ENCODE results near the gene STX1B.

GRCh38 chr16:31031276-31031675 is 20.8 kb upstream of the STX1B start:
- TF ChIP-seq, protein P1, sequence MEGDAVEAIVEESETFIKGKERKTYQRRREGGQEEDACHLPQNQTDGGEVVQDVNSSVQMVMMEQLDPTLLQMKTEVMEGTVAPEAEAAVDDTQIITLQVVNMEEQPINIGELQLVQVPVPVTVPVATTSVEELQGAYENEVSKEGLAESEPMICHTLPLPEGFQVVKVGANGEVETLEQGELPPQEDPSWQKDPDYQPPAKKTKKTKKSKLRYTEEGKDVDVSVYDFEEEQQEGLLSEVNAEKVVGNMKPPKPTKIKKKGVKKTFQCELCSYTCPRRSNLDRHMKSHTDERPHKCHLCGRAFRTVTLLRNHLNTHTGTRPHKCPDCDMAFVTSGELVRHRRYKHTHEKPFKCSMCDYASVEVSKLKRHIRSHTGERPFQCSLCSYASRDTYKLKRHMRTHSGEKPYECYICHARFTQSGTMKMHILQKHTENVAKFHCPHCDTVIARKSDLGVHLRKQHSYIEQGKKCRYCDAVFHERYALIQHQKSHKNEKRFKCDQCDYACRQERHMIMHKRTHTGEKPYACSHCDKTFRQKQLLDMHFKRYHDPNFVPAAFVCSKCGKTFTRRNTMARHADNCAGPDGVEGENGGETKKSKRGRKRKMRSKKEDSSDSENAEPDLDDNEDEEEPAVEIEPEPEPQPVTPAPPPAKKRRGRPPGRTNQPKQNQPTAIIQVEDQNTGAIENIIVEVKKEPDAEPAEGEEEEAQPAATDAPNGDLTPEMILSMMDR (conservative IDR thresholded peaks at IDR 0.05) = no peak
- TF ChIP-seq EZH2 (IDR thresholded peaks at IDR 0.05; ENCODE audit: low read depth) = no peak
